Mammary epithelial cell (primary cell): Measurements from ENCODE around the gene MLC1.

Experiments used
- EZH2 ChIP-seq: IDR thresholded peaks from 2 replicates; pipeline ENCODE4 v1.6.1; 2012; ENCODE audit warnings: low read length, inconsistent platforms, borderline replicate concordance
- TF ChIP-seq, protein P1 (sequence below), 2 donors: IDR thresholded peaks in 1 of 2; conservative IDR thresholded peaks in 1 of 2; 2 replicates each; pipeline ENCODE4 v1.5.1; 2011 to 2012; ENCODE audit warnings: inconsistent platforms in 2 of 2, low read length in 2 of 2, mild to moderate bottlenecking in 2 of 2, control low read depth in 1 of 2, low read depth in 1 of 2; ENCODE audit not compliant: insufficient read depth in 1 of 2; ENCODE audit errors: extremely low read depth in 1 of 2

GRCh38 chr22:50020606-50021005 lies 64.6 kb downstream of the MLC1 start:
- TF ChIP-seq, protein P1, sequence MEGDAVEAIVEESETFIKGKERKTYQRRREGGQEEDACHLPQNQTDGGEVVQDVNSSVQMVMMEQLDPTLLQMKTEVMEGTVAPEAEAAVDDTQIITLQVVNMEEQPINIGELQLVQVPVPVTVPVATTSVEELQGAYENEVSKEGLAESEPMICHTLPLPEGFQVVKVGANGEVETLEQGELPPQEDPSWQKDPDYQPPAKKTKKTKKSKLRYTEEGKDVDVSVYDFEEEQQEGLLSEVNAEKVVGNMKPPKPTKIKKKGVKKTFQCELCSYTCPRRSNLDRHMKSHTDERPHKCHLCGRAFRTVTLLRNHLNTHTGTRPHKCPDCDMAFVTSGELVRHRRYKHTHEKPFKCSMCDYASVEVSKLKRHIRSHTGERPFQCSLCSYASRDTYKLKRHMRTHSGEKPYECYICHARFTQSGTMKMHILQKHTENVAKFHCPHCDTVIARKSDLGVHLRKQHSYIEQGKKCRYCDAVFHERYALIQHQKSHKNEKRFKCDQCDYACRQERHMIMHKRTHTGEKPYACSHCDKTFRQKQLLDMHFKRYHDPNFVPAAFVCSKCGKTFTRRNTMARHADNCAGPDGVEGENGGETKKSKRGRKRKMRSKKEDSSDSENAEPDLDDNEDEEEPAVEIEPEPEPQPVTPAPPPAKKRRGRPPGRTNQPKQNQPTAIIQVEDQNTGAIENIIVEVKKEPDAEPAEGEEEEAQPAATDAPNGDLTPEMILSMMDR (conservative IDR thresholded peaks at IDR 0.05 in 1 of 2, IDR thresholded peaks at IDR 0.05 in 1 of 2; ENCODE audit: extremely low read depth in 1 of 2, insufficient read depth in 1 of 2, low read depth in 1 of 2, low read length in 2 of 2) = no peak
- peak; percentile 37 for TF ChIP-seq EZH2
